HG02763 (cell line): Measurements from ENCODE around the gene GALNT13.

ENCODE experiments used
- ATAC-seq: cut with Tn5 transposase; IDR thresholded peaks from one replicate; pipeline ENCODE4 v1.9.1; 2021; ENCODE audit warnings: mild to moderate bottlenecking, moderate library complexity; ENCODE audit not compliant: unreplicated experiment

GALNT13 gene

DNA sequence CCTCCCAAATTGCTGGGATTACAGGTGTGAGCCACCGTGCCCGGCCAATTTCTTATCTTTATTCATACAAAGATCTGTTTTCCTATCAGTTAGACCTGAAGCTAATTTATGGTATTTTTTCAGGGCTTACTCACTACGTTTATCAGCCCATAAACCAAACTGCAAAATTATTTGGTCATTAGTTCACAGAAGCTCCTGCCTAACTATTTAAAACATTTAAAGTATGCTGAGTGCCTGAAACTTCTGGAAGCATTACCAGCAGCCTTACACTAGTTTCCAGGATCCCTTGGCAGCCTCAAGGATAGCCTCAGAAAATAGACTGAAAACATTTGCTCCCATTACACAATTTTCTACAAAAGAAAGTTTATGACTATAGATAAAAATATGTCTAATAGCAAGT lies 68.8 kb downstream of the GALNT13 start:
- ATAC-seq, result no peak

DNA sequence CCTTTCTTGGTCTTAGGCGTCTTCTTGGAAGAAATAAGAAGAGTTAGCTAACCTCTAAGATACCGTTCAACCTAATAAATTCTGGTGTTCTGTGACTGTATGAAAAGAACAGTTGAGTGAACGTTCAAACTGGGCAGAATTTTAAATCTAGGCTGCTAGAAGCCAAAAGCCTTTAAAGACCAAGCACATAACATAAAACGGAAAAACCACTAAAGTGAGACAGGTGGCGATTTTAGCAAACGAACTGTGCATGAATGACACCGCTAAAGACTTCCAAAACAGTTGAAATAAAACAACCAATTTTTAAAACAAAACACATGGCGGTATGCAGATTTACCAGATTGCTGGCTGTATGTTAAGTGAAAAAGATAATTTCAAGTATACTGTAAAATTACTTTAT lies 73.1 kb downstream of the GALNT13 start:
- no peak for ATAC-seq

DNA sequence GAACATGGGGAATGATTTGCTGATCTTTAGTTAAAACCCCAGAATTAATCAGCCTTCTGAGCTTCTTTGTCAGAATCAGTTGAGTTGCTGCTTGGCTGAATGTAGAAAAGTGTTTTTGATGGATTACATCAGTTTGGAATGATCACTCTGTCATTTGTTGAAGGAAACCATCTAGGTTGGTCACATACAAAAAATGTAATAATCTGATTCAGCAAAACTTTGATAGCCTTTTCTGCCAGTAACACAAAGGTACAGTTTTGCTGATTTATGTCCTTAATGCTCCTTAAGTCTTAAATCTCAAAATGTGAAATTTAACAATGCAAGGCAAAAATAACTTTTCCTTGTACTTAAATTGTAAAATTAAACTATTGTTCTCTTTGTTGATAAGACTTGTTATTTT lies 74.3 kb downstream of the GALNT13 start:
- no peak for ATAC-seq

DNA sequence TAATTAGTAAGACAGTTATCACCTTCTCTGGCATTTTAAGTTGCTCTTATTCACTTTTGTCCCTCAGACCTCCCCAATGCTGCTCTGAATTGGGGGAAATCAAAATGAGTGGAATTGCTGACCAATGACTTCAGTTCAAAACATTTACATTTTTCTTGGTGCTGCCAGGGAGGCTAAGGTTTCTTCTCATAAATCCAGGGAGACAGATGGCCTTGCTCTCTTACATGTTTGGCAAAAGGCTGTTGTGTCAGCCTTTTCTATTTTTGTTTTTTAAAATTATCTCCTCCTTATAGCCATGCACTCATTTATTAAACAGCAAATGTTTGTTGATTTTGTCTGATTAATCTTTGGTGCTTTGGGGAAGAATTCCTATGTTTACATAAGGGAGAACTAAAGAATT lies 82.0 kb downstream of the GALNT13 start:
- no peak for ATAC-seq

DNA sequence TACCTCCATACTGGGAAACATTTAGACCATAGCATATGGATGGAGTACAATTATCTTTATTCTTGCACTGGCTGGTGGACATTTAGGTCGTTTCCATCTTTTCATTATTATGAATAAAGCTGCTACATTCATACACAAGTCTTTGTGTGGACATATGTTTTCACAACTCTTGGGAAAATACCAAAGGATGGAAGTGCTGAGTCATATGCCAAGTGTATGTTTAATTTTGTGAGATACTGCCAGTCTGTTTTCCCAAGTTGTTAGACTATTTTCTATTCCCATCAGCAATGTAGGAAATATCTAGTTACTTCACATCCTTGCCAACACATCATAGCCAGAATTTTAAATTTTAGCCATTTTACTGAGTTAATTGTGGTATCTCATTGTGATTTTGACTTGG lies 91.5 kb downstream of the GALNT13 start:
- ATAC-seq, result no peak

DNA sequence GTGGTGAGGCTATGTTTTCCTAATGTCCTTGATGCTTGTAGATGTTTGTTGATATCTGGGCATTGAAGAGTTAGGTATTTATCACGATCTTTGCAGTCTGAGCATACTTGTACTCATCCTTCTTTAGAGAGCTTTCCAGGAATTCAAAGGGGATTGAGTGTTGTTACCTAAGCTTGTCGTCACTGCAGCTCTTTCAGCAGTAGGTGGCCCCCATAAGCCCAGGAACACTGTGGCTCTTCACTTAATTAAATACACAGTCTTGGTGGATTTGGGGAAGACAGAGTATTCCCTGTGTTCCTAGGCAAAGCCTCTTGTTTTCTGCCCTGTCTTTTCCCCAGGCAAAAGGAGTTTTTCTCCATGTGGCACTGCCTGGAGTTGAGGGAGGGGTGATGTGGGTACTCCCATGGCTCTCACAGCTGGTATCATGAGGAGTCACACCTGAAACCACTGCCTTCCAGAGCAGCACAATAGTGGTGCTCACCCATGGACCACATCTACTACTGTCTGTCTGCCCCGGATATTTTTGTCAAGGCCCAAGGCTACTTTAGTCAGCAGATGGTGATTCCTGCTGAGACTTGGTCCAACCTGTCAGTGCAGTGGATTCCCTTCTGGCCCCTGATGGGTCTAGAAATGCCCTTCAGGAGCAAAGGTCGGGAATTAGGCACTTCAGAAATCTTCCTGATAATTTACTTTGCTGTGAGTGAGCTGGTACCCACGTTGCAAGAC lies 95.7 kb downstream of the GALNT13 start:
- ATAC-seq, result no peak

GRCh38 chr2:153971250-153971649 lies 99.5 kb downstream of the GALNT13 start:
- no peak for ATAC-seq

- ATAC-seq, result no peak
Observed at GRCh38 chr2:153971855-153972254, 100.1 kb downstream of the GALNT13 start.

DNA sequence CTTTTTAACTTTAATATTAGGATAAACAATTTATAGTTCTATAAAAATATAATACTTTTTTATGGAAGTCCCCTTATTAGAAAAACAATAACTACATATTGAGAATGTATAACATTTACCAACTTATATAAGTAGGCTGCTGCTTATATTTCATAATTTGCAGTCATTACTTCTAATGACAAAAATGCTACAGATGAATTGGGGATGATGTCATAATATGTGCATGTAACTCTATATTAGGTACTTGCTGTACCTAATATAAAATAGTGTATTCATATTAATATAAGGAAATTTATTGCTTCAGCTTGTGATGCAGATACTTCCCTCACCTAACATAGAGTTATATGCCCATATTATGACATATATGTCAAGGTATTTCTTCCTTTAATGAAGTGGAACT lies 100.7 kb downstream of the GALNT13 start:
- no peak for ATAC-seq

GRCh38 chr2:153986488-153987229 lies 114.9 kb downstream of the GALNT13 start:
- ATAC-seq, result no peak

DNA sequence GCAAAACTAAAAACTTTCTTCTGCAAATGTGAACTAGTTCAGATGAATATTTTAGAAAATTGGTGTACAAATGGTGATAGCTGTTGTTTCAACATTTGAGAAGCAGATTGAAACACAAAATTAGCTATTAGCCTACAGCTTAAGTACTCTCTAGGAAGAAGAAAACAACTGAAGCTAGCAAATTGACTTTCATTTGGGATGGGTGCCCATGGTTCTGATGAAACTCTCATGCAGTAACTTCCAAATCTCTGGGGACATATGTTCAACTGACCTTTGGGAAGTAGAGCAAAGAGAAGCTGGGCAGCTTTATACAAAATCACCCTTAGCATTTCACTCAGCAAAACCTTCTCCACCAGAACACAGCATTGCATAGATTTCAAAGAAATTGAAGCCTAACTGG lies 119.0 kb downstream of the GALNT13 start:
- ATAC-seq, result no peak

- no peak for ATAC-seq
Observed at GRCh38 chr2:154013514-154013913, 141.8 kb downstream of the GALNT13 start.

- ATAC-seq, result no peak
Observed at GRCh38 chr2:154015233-154015632, 143.5 kb downstream of the GALNT13 start.

- no peak for ATAC-seq
Observed at GRCh38 chr2:154029504-154029903, 157.8 kb downstream of the GALNT13 start.

GRCh38 chr2:154032220-154032619 lies 160.5 kb downstream of the GALNT13 start:
- ATAC-seq, result no peak

DNA sequence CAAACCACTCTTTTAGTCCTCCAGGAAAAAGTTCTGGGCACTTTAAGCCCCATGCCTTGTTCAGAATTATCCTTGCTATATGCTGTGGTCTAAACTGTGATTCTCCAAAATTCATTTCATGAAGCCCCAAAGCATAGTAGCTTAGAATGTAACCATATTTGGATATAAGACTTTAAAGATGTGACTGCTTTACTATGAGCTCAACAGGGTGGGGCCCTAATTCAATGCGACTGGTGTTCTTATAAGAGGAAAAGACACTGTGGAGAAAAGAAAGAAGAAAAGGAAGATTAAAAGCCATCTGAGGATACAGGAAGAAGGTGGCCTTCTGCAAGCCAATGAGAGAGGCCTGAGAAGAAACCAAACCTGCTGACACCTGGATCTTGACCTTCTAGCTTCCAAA lies 174.8 kb downstream of the GALNT13 start:
- ATAC-seq, result no peak

DNA sequence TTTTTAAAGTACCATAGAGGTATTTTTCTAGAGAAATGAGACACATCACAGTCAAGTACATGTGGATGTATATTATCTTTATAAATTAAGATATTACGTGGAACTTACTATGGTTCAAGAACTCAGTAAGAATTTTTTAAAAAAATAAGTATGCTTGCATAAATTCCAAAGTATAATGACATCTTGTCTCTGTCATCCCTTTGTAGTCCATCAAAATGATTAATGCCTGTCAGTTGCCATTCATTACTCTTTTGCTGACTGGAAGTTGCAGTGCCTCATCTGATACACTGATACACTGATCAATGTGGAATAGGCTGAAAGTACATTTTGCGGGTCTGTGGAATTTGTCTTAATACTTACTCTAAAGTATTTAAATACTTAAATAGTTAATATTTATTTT lies 177.2 kb downstream of the GALNT13 start:
- ATAC-seq, result no peak

GRCh38 chr2:154049561-154049960 lies 177.8 kb downstream of the GALNT13 start:
- ATAC-seq, result no peak

- ATAC-seq, result no peak
Observed at GRCh38 chr2:154067124-154067523, 195.4 kb downstream of the GALNT13 start.

DNA sequence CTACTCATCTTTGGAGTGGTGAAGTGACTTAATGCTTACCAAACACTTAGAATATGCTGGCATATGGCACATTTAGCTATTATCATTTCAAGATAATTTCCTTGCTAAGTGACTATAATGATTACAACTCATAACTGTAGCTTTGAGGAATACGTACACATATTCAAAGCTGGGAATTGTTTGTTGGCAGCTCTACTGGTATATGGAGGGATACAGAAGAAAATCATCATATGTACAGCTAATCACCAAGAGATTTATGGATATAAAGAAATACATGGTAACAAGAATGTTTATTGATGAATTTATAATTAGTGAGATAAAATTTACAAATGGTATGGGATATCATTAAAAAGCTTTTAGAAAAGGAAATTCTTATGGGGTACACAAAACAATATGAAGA lies 207.2 kb downstream of the GALNT13 start:
- ATAC-seq, result no peak

GRCh38 chr2:154092571-154092970 lies 220.8 kb downstream of the GALNT13 start:
- no peak for ATAC-seq

DNA sequence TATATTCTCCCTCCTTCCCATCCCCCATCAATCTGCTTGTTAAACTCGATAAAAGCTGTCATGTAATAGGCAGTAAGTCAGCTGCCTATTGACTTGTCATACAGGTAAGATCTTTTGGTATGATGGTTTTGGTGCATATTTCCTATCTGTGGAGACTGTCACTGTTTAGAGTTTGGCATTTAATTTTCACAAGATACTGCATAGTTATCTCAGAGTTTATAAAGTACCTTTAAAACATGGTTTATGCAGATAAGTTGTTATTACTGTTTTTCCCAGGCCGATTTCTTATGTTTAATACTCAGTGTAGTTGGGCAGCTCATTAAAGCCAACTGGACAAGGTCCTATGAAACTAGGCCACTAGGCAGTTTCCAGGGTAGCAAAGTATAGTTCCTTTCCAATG lies 222.1 kb downstream of the GALNT13 start:
- no peak for ATAC-seq
